GM12878 (cell line): ENCODE results near the gene CLEC16A. TPM values are rescaled to one million over a fixed set of nuclear protein-coding genes. Genes with fewer than 3 reads are reported as not detected.

Source experiments
- ATAC-seq: fragments of 200-7000 bp; cut with Tn5 transposase; 3 replicates; pipeline ENCODE4 v1.9.1; 2020; ENCODE audit warnings: mild to moderate bottlenecking, moderate library complexity
- BruUV-seq: library from RNA; stranded (reverse); fragments of 400-500 nt; replicated peaks from 2 replicates; lab custom pipeline; 2021; lab: Mats Ljungman, UMichigan
- CTCF ChIA-PET: fragments of 300-600 bp; sonication (Branson Sonifier 250); formaldehyde crosslinking; extraction: SDS; loops from one replicate; lab custom pipeline; 2021; ENCODE audit warnings: inconsistent platforms; lab: Yijun Ruan, JAX
- POLR2A ChIA-PET: fragments of 350-600 bp; formaldehyde crosslinking; extraction: SDS; loops from one replicate; lab custom pipeline; 2021; ENCODE audit warnings: inconsistent platforms; lab: Charles Lee
- RAD21 ChIA-PET: fragments of 300-600 bp; sonication (Branson Sonifier 250); formaldehyde crosslinking; loops from one replicate; lab custom pipeline; 2023; ENCODE audit warnings: antibody characterized with exemption; ENCODE audit not compliant: unreplicated experiment; lab: Charles Lee
- SMC1A ChIA-PET: fragments of 300-600 bp; sonication (Branson Sonifier 250); formaldehyde crosslinking; loops from one replicate; lab custom pipeline; 2023; ENCODE audit not compliant: unreplicated experiment, uncharacterized antibody; lab: Charles Lee
- DNase-seq: peaks from one replicate; pipeline ENCODE4 v3.0.0-alpha.2; 2011; ENCODE audit warnings: low read depth, low spot score
- FAIRE-seq: peaks from 3 replicates; lab custom pipeline; 2011; peaks lifted over from hg19 to GRCh38; lab: Jason Lieb, UNC
- H2AFZ ChIP-seq: 2 replicates; pipeline ENCODE4 v1.6.0; 2011; ENCODE audit warnings: low read depth, low read length, control low read depth; ENCODE audit not compliant: control insufficient read depth
- H3K27ac ChIP-seq: 2 replicates; pipeline ENCODE4 v1.5.1; 2011; ENCODE audit warnings: control low read depth; ENCODE audit not compliant: control insufficient read depth, insufficient read depth
- H3K27me3 ChIP-seq, 2 experiments: replicated peaks in 1 of 2; 2 replicates each; pipeline versions ENCODE4 v1.6.0 to v1.6.1; 2011; ENCODE audit warnings: low read length in 1 of 2; ENCODE audit not compliant: control insufficient read depth in 2 of 2, insufficient read depth in 2 of 2
- H3K36me3 ChIP-seq, 2 experiments: 2 replicates each; pipeline ENCODE4 v1.5.1; 2011; ENCODE audit warnings: low read length in 1 of 2; ENCODE audit not compliant: control insufficient read depth in 2 of 2, insufficient read depth in 2 of 2
- H3K4me1 ChIP-seq: 2 replicates; pipeline ENCODE4 v1.6.1; 2011; ENCODE audit warnings: mild to moderate bottlenecking, low read length, moderate library complexity, mixed read lengths; ENCODE audit not compliant: control insufficient read depth, insufficient read depth
- H3K4me2 ChIP-seq: 2 replicates; pipeline ENCODE4 v1.6.0; 2011; ENCODE audit warnings: control low read depth; ENCODE audit not compliant: control insufficient read depth, insufficient read depth
- H3K4me3 ChIP-seq: fragments of 200-600 bp; sonication (generic); 2 replicates; pipeline ENCODE4 v1.5.1; 2016
- H3K79me2 ChIP-seq: 2 replicates; pipeline ENCODE4 v1.6.0; 2011; ENCODE audit warnings: low read length; ENCODE audit not compliant: control insufficient read depth, insufficient read depth
- H3K9ac ChIP-seq: 2 replicates; pipeline ENCODE4 v1.8.0; 2011; ENCODE audit warnings: low read length, control low read depth, mixed read lengths; ENCODE audit not compliant: control insufficient read depth, insufficient read depth
- H3K9me3 ChIP-seq: replicated peaks from 3 replicates; pipeline ENCODE4 v1.5.1; 2011; ENCODE audit warnings: mild to moderate bottlenecking, low read length; ENCODE audit not compliant: control insufficient read depth, insufficient read depth
- H4K20me1 ChIP-seq: 2 replicates; pipeline ENCODE4 v1.6.0; 2011; ENCODE audit not compliant: control insufficient read depth, insufficient read depth
- CEBPB ChIP-seq, 2 experiments: fragments of 150-350 bp in 1 of 2; IDR thresholded peaks; 2 replicates each; pipeline ENCODE4 v1.6.1; 2012 to 2014; ENCODE audit warnings: low read depth in 2 of 2, low read length in 2 of 2, borderline replicate concordance in 1 of 2, inconsistent platforms in 1 of 2
- CEBPZ ChIP-seq: fragments of 150-350 bp; IDR thresholded peaks from 2 replicates; pipeline ENCODE4 v1.6.1; 2016; ENCODE audit warnings: low read depth, low read length
- NFYB ChIP-seq: IDR thresholded peaks from 2 replicates; pipeline ENCODE4 v1.6.1; 2011; ENCODE audit warnings: low read depth, mild to moderate bottlenecking, low read length, improper control_type of control experiment, moderate library complexity; ENCODE audit not compliant: insufficient read depth
- RELA ChIP-seq: fragments of 450-650 bp; IDR thresholded peaks from 2 replicates; pipeline ENCODE4 v1.8.0; 2014; ENCODE audit warnings: borderline replicate concordance; ENCODE audit not compliant: partially characterized antibody
- TCF12 ChIP-seq: IDR thresholded peaks from 2 replicates; pipeline ENCODE4 v1.6.1; 2011; ENCODE audit warnings: low read depth, mild to moderate bottlenecking, low read length
- YY1 ChIP-seq: IDR thresholded peaks from 2 replicates; pipeline ENCODE4 v1.6.1; 2011; ENCODE audit warnings: low read depth, mild to moderate bottlenecking, low read length
- WGBS: methylation state at CpG from one replicate; pipeline ENCODE4 v1.1.6; 2016; ENCODE audit warnings: low lambda C conversion rate; ENCODE audit not compliant: insufficient replicate concordance, insufficient coverage; ENCODE audit errors: missing lambda C conversion rate; 5-methylcytosine and 5-hydroxymethylcytosine counted together
- in situ Hi-C: fragments of 300-500 bp; cut with MboI; formaldehyde crosslinking; loops from 9 replicates; pipeline ENCODE4 v1.14.3; 2018; ENCODE audit warnings: mixed read lengths
- intact Hi-C: fragments of 100-400 bp; cut with micrococcal nuclease; formaldehyde crosslinking; loops from one replicate; pipeline ENCODE4 v1.14.2; 2022; ENCODE audit not compliant: unreplicated experiment
- polyA plus RNA-seq, 11 experiments: library from polyadenylated mRNA; depleted of rRNA in 4 of 11; unstranded in 6 of 11; stranded (reverse) in 5 of 11; fragments of >200 nt; fragmentation: Nextera tagmentation in 4 of 11; fragmentation: Illumina TruSeq in 1 of 11; extraction: Ambion mirVana in 4 of 11; extraction: Trizol in 1 of 11; gene quantifications; 1 replicate in 1 of 11; 2 replicates in 10 of 11; pipeline versions ENCODE4 v1.2.1 to v1.2.3, GENCODE V29; 2011 to 2016; ENCODE audit warnings: inconsistent platforms in 2 of 11, missing spikeins in 2 of 11, low read depth in 1 of 11
- total RNA-seq, 4 experiments: library from RNA; depleted of rRNA in 3 of 4; stranded (reverse); fragments of >200 nt in 3 of 4; fragmentation: Illumina TruSeq in 1 of 4; extraction: Trizol in 1 of 4; gene quantifications; 2 replicates each; pipeline versions ENCODE4 v1.2.1 to v1.2.3, GENCODE V29; 2013 to 2021

Gene CLEC16A
- total and polyA plus RNA-seq, 10 of the 15 experiments (the other 5 are each of a cell fraction or from before 2014, with no cell fraction given): 1.5 to 28.8 (median 19.2) TPM

DNA sequence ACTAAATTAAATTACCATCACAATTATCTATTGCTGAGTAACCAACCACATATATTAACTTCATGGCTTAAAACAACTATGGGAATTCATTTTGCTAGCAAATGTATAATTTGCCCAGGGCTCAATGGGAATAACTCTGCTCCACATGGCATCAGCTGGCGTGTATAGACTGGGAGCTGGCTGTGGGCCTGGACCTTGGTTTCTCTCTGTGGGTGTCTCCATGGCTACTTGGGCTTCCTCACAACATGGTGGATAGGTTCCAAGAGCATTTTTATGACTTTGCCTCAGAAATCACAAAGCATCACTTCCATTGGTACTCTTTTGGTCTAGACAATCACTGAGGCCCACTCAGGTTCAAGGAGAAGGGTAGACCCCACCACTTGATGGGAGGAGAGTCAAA is 166.8 kb downstream of the CLEC16A start:
- TF ChIP-seq YY1 (peak; percentile 51; the same call in 1 of the 2 replicates), CEBPB (IDR thresholded peaks at IDR 0.05; ENCODE audit: borderline replicate concordance in 1 of 2, low read depth in 2 of 2, low read length in 2 of 2) (no peak)
- TF ChIP-seq, all 136 proteins: peak for 1
- DNase-seq (no peak), ATAC-seq (no peak), FAIRE-seq (no peak)
- ChIA-PET SMC1A (interaction anchor here (0.7 to 2.2 kb wide), 4 partner anchors 10 to 113 kb away, joined by 3 to 5 read pairs (median 4); no protein-coding TSS in a partner anchor), CTCF (interaction anchor here (0.9 to 1.4 kb wide), 3 partner anchors 10 to 33 kb away, joined by 3 to 6 read pairs (median 3); no protein-coding TSS in a partner anchor), POLR2A (interaction anchor here (0.7 kb wide), 1 partner anchor 243 kb away, joined by 3 read pairs; no protein-coding TSS in a partner anchor), RAD21 (interaction anchor here (0.9 kb wide), 1 partner anchor 18 kb away, joined by 5 read pairs; no protein-coding TSS in a partner anchor)
- no peak overlapping the region for H3K4me2 ChIP-seq
- H3K4me1 ChIP-seq: peaks cover 20% of the 10 kb centered on the region
- no peak overlapping the region for H3K4me3 ChIP-seq
- H3K79me2 ChIP-seq: no peaks in the 10 kb centered on the region
- no peaks in the 10 kb centered on the region for H3K27me3 ChIP-seq
- intact Hi-C loops (no loop called here), in situ Hi-C loops (no loop called here)
- no peak overlapping the region for H3K9ac ChIP-seq
- no peak overlapping the region for H3K27ac ChIP-seq
- no peak overlapping the region for H2AFZ ChIP-seq
- WGBS: 94% methylated on average over 1 of the region's 1 CpG
- peaks cover 4% of the 10 kb centered on the region; the same call in 1 of the 3 replicates for H3K9me3 ChIP-seq
- BruUV-seq: no TSS peak
- no peaks in the 10 kb centered on the region for H4K20me1 ChIP-seq
- H3K36me3 ChIP-seq: peaks cover 3% of the 10 kb centered on the region in 2 experiments

DNA sequence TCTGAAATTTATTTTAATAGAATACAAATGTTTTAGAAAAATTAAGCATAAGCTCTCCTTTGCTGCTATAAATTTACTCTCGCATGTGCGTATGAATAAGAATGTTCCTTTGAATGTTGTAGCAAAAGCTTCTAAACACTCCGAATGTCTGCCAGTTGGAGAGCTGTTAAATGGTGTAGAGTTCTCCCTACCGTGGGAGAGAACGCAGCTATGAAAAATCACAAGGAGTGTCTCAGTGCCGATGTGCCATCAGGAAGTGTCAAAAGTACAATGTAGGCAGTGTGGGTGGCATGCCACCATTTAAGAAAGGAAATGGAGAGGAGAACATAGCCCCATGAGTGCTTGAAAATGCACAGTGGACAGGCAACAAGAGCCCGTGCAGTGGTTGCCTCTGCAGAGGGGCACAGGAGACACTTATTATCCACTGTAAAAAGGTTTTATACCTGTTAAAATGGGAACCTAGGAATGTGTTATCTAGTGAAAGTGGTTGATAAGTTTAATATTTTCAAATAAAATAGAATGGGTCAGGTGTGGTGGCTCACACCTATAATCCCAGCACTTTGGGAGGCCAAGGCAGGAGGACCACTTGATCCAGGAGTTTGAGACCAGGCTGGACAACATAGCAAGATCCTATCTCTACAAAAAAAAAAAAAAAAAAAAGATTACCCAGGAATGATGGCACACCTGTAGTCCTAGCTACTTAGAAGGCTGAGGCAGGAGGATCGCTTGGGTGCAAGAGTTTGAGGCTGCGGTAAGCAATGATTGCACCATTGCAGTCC is 167.7 kb downstream of the CLEC16A start:
- no peak overlapping the region for H3K27ac ChIP-seq
- FAIRE-seq: no peak
- intact Hi-C loops (no loop called here), in situ Hi-C loops (no loop called here)
- H3K4me2 ChIP-seq: no peak overlapping the region
- SMC1A ChIA-PET: interaction anchor here (0.6 to 2.5 kb wide), 11 partner anchors 9 to 266 kb away, joined by 3 to 16 read pairs (median 6); no protein-coding TSS in a partner anchor
- TF ChIP-seq TCF12 (no peak), NFYB (no peak), CEBPZ (no peak), RELA (no peak)
- no peak overlapping the region for H2AFZ ChIP-seq
- H3K36me3 ChIP-seq: peaks cover 3% of the 10 kb centered on the region in 2 experiments
- H3K9ac ChIP-seq: no peak overlapping the region
- H4K20me1 ChIP-seq: no peaks in the 10 kb centered on the region
- CTCF ChIA-PET: interaction anchor here (0.8 to 1.4 kb wide), 5 partner anchors 10 to 141 kb away, joined by 3 to 6 read pairs (median 3); no protein-coding TSS in a partner anchor
- no peaks in the 10 kb centered on the region for H3K79me2 ChIP-seq
- peaks cover 4% of the 10 kb centered on the region; the same call in 1 of the 3 replicates for H3K9me3 ChIP-seq
- POLR2A ChIA-PET: interaction anchor here (0.6 to 1.7 kb wide), 6 partner anchors 9 to 242 kb away, joined by 3 to 12 read pairs (median 4); no protein-coding TSS in a partner anchor
- RAD21 ChIA-PET: interaction anchor here (0.7 to 2.4 kb wide), 14 partner anchors 11 to 244 kb away, joined by 3 to 20 read pairs (median 10); partner anchors contain the start of gene SOCS1
- H3K27me3 ChIP-seq: no peaks in the 10 kb centered on the region
- no peak overlapping the region for H3K4me3 ChIP-seq
- 96% methylated on average over 9 of the region's 9 CpGs for WGBS
- BruUV-seq: no TSS peak
- ATAC-seq: no peak
- H3K4me1 ChIP-seq: peaks cover 28% of the 10 kb centered on the region
- DNase-seq: no peak
